ENCODE measurements around the gene CMC2. TPM values are rescaled to one million over a fixed set of nuclear protein-coding genes. Genes with fewer than 3 reads are reported as not detected.
A peak's percentile ranks its signal among the peaks of the same experiment; 100 is the strongest.

CMC2 gene
- total and polyA plus RNA-seq, 2 of the 8 experiments (the other 6 are each of a cell fraction or from before 2014, with no cell fraction given) = 66.6 to 116 TPM

DNA sequence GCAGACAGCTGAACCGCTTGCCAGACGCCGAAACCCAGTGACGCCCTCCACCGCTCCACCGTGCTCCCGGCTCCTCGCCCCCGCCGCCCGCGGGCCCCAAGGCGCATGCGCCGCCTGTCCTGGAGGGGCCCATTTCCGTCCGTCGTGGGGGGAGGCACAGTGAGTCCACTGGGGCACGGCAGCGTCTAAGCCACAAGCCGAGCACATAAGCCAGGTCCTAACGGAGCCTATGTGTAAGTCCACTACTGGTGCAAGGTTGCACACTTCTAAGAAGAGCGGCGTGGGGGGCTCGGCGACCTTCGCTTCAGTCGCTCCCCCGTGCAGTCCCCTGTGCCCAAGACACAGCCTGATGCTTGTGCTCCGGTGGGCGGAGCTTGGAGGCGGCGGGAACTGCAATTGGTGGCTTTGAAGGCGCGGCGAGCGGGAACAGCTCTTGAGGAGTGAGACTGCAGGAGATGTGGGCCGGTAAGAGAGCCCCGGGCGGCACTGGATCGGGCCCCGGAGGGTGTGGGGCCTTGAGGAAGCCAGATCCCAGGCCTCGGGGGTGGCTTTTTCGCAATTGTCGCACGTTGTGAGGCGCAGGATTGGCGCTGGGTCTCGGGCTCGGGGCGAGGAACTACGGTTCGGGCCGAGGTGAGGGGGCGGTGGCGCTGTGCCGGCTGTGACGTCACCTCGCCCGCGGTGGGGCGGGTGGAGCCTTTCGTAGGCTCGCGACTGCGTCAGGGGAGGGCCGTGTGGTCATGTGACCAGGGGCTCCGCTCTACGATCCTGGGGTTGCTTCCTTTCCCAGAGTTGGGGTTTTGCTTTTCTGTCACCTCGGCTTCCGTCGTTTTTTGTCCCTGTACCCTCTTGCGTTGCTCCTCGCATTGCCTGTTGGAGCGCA, at the start of gene CMC2, which contains the start of gene CENPN (continued):
- TF ChIP-seq KDM5A (IDR thresholded peaks at IDR 0.05; ENCODE audit: low read length) (no peak), CBX5 (IDR thresholded peaks at IDR 0.05; ENCODE audit: low read depth, low read length) (no peak), KDM4A (IDR thresholded peaks at IDR 0.05; ENCODE audit: low read depth, low read length, severe bottlenecking) (peak; percentile 68), CHD1 (IDR thresholded peaks at IDR 0.05; ENCODE audit: low read depth, low read length) (peak; percentile 97), TAF1 (IDR thresholded peaks at IDR 0.05; ENCODE audit: low read depth, low read length) (peak; percentile 89), FOSL1 (IDR thresholded peaks at IDR 0.05; ENCODE audit: insufficient read depth, low read depth, low read length) (no peak), TEAD4 (IDR thresholded peaks at IDR 0.05; ENCODE audit: low read depth, low read length) (no peak), RAD21 (IDR thresholded peaks at IDR 0.05 in 1 of 2, conservative IDR thresholded peaks at IDR 0.05 in 1 of 2; ENCODE audit: low read depth in 2 of 2, low read length in 2 of 2) (no peak), BACH1 (IDR thresholded peaks at IDR 0.05; ENCODE audit: low read length) (no peak)
- TF ChIP-seq, protein P1, sequence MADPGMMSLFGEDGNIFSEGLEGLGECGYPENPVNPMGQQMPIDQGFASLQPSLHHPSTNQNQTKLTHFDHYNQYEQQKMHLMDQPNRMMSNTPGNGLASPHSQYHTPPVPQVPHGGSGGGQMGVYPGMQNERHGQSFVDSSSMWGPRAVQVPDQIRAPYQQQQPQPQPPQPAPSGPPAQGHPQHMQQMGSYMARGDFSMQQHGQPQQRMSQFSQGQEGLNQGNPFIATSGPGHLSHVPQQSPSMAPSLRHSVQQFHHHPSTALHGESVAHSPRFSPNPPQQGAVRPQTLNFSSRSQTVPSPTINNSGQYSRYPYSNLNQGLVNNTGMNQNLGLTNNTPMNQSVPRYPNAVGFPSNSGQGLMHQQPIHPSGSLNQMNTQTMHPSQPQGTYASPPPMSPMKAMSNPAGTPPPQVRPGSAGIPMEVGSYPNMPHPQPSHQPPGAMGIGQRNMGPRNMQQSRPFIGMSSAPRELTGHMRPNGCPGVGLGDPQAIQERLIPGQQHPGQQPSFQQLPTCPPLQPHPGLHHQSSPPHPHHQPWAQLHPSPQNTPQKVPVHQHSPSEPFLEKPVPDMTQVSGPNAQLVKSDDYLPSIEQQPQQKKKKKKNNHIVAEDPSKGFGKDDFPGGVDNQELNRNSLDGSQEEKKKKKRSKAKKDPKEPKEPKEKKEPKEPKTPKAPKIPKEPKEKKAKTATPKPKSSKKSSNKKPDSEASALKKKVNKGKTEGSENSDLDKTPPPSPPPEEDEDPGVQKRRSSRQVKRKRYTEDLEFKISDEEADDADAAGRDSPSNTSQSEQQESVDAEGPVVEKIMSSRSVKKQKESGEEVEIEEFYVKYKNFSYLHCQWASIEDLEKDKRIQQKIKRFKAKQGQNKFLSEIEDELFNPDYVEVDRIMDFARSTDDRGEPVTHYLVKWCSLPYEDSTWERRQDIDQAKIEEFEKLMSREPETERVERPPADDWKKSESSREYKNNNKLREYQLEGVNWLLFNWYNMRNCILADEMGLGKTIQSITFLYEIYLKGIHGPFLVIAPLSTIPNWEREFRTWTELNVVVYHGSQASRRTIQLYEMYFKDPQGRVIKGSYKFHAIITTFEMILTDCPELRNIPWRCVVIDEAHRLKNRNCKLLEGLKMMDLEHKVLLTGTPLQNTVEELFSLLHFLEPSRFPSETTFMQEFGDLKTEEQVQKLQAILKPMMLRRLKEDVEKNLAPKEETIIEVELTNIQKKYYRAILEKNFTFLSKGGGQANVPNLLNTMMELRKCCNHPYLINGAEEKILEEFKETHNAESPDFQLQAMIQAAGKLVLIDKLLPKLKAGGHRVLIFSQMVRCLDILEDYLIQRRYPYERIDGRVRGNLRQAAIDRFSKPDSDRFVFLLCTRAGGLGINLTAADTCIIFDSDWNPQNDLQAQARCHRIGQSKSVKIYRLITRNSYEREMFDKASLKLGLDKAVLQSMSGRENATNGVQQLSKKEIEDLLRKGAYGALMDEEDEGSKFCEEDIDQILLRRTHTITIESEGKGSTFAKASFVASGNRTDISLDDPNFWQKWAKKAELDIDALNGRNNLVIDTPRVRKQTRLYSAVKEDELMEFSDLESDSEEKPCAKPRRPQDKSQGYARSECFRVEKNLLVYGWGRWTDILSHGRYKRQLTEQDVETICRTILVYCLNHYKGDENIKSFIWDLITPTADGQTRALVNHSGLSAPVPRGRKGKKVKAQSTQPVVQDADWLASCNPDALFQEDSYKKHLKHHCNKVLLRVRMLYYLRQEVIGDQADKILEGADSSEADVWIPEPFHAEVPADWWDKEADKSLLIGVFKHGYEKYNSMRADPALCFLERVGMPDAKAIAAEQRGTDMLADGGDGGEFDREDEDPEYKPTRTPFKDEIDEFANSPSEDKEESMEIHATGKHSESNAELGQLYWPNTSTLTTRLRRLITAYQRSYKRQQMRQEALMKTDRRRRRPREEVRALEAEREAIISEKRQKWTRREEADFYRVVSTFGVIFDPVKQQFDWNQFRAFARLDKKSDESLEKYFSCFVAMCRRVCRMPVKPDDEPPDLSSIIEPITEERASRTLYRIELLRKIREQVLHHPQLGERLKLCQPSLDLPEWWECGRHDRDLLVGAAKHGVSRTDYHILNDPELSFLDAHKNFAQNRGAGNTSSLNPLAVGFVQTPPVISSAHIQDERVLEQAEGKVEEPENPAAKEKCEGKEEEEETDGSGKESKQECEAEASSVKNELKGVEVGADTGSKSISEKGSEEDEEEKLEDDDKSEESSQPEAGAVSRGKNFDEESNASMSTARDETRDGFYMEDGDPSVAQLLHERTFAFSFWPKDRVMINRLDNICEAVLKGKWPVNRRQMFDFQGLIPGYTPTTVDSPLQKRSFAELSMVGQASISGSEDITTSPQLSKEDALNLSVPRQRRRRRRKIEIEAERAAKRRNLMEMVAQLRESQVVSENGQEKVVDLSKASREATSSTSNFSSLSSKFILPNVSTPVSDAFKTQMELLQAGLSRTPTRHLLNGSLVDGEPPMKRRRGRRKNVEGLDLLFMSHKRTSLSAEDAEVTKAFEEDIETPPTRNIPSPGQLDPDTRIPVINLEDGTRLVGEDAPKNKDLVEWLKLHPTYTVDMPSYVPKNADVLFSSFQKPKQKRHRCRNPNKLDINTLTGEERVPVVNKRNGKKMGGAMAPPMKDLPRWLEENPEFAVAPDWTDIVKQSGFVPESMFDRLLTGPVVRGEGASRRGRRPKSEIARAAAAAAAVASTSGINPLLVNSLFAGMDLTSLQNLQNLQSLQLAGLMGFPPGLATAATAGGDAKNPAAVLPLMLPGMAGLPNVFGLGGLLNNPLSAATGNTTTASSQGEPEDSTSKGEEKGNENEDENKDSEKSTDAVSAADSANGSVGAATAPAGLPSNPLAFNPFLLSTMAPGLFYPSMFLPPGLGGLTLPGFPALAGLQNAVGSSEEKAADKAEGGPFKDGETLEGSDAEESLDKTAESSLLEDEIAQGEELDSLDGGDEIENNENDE (IDR thresholded peaks at IDR 0.05; ENCODE audit: insufficient replicate concordance, low read length) = no peak
